Left lung (tissue), 10 donors: ENCODE results near the gene JPH2. TPM values are rescaled to one million over a fixed set of nuclear protein-coding genes. Genes with fewer than 3 reads are reported as not detected.

Source experiments
- ATAC-seq: fragments of 200-7000 bp; cut with Tn5 transposase; one replicate; pipeline ENCODE4 v1.9.1; 2020; ENCODE audit warnings: moderate library complexity
- DNase-seq, 4 donors: peaks; one replicate each; pipeline ENCODE4 v3.0.0-alpha.2; 2013 to 2020
- H3K27ac ChIP-seq, 2 donors: fragments of 200-600 bp; sonication (generic) in 1 of 2; one replicate each; pipeline versions ENCODE4 v1.5.0 to v1.8.0; 2020 to 2021
- H3K27me3 ChIP-seq, 2 donors: fragments of 200-600 bp; sonication (generic) in 1 of 2; one replicate each; pipeline versions ENCODE4 v1.5.0 to v1.8.0; 2020 to 2021
- H3K36me3 ChIP-seq, 2 donors: fragments of 200-600 bp; sonication (generic) in 1 of 2; one replicate each; pipeline versions ENCODE4 v1.5.0 to v1.8.0; 2020 to 2021
- H3K4me1 ChIP-seq, 2 donors: fragments of 200-600 bp; one replicate each; pipeline ENCODE4 v1.8.0; 2021
- H3K4me3 ChIP-seq, 2 donors: fragments of 200-600 bp; sonication (generic) in 1 of 2; one replicate each; pipeline versions ENCODE4 v1.5.0 to v1.8.0; 2020 to 2021; ENCODE audit warnings: mild to moderate bottlenecking in 1 of 2
- H3K9me3 ChIP-seq, 2 donors: fragments of 200-600 bp; sonication (generic) in 1 of 2; one replicate each; pipeline versions ENCODE4 v1.5.0 to v1.8.0; 2020 to 2021
- intact Hi-C, 2 donors: fragments of 100-400 bp; cut with DNase I; formaldehyde crosslinking; loops; one replicate each; pipeline versions ENCODE4 v1.11.2 to v1.14.2; 2022
- polyA plus RNA-seq, 6 donors: library from polyadenylated mRNA; unstranded; fragments of 120-200 nt; gene quantifications; one replicate each; pipeline ENCODE4 v1.2.1, GENCODE V29; 2013; ENCODE audit not compliant: insufficient read length in 6 of 6
- total RNA-seq, 2 donors: library from RNA; stranded (reverse); fragmentation: NEBNext Ultra II Directional; extraction: Animal tissue kit (Norgen Biotek cat#: 25700); gene quantifications; one replicate each; pipeline ENCODE4 v1.2.1, GENCODE V29; 2021
- TF ChIP-seq, protein P1 (sequence below), 2 donors: fragments of 200-600 bp; sonication (generic) in 1 of 2; IDR thresholded peaks; one replicate each; pipeline versions ENCODE4 v1.5.0 to v1.8.0; 2021; ENCODE audit warnings: antibody characterized with exemption in 2 of 2
- donor health status: DM: no; HTN: yes; CAD: no.
- donor health status: DM: no; HTN: no; CAD: no.

JPH2 gene
- total and polyA plus RNA-seq, 8 donors = 0.83 to 7.4 (median 1.4) TPM

DNA sequence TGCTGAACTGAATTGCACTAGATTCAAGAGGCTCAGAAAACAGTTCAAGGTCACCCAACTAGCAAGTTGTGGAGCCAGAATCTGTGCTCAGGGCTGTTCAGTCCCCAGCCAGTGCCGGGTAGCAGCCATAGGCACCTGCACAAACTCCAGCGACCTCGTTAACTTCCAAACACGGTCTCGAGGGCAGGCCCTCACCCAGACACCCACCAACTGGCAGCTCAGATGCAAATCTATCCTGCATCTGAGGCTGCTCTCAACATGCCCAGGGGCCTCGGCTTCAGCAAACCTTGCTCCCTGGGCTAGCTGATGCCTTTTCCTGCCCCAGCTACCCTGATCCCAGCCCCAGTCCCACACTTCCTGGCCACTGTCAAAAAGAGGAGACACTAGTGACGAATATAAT, 3.7 kb downstream of the JPH2 start:
- Histone ChIP-seq H3K27me3 (peaks cover 7 to 81% of the 10 kb centered on the region in 2 donors), H3K9me3 (no peaks in the 10 kb centered on the region), H3K36me3 (no peaks in the 10 kb centered on the region), H3K4me1 (peaks cover 9 to 12% of the 10 kb centered on the region in 2 donors), H3K27ac (no peak overlapping the region), H3K4me3 (no peak overlapping the region)
- DNase-seq (no peak), ATAC-seq (no peak)
- TF ChIP-seq, protein P1, sequence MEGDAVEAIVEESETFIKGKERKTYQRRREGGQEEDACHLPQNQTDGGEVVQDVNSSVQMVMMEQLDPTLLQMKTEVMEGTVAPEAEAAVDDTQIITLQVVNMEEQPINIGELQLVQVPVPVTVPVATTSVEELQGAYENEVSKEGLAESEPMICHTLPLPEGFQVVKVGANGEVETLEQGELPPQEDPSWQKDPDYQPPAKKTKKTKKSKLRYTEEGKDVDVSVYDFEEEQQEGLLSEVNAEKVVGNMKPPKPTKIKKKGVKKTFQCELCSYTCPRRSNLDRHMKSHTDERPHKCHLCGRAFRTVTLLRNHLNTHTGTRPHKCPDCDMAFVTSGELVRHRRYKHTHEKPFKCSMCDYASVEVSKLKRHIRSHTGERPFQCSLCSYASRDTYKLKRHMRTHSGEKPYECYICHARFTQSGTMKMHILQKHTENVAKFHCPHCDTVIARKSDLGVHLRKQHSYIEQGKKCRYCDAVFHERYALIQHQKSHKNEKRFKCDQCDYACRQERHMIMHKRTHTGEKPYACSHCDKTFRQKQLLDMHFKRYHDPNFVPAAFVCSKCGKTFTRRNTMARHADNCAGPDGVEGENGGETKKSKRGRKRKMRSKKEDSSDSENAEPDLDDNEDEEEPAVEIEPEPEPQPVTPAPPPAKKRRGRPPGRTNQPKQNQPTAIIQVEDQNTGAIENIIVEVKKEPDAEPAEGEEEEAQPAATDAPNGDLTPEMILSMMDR (IDR thresholded peaks at IDR 0.05) = no peak
- intact Hi-C loops = no loop called here

- no peaks in the 10 kb centered on the region for H3K9me3 ChIP-seq
- H3K36me3 ChIP-seq = no peaks in the 10 kb centered on the region
- H3K27ac ChIP-seq = no peak overlapping the region
- intact Hi-C loops = no loop called here
- DNase-seq = no peak
- TF ChIP-seq, protein P1 (IDR thresholded peaks at IDR 0.05) = no peak
- H3K4me3 ChIP-seq = no peak overlapping the region
- ATAC-seq = no peak
- H3K27me3 ChIP-seq = peaks cover 7 to 78% of the 10 kb centered on the region in 2 donors
- H3K4me1 ChIP-seq = peaks cover 7 to 11% of the 10 kb centered on the region in 2 donors
Measured at GRCh38 chr20:44182863-44183262, 4.1 kb downstream of the JPH2 start.

GRCh38 chr20:44182135-44182765, 4.7 kb downstream of the JPH2 start:
- no peak overlapping the region for H3K27ac ChIP-seq
- H3K9me3 ChIP-seq = no peaks in the 10 kb centered on the region
- ATAC-seq = no peak
- no peak overlapping the region for H3K4me3 ChIP-seq
- H3K36me3 ChIP-seq = no peaks in the 10 kb centered on the region
- H3K27me3 ChIP-seq = peaks cover 7 to 77% of the 10 kb centered on the region in 2 donors
- peaks cover 1 to 5% of the 10 kb centered on the region in 2 donors for H3K4me1 ChIP-seq
- DNase-seq = no peak
- intact Hi-C loops = no loop called here
- TF ChIP-seq, protein P1 (IDR thresholded peaks at IDR 0.05) = no peak

DNA sequence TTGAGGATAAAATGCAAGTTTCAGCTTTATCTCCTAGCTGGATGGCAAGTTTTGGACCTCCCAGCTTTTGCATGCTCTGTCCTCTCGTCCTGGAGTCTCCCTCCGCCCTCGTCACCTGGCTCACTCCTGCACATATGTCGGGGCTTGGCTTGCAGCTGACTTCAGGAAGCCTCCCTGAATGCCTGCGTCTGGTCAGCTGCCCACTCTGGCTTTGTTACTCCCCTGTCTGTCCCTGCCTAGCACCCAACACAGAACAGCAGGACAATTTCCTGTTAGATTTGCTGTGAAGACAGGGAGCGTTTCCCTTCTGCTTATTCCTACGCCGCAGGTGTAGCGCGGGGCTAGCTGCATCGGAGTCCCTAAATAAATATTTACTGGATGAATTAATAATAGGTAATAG, 5.4 kb downstream of the JPH2 start:
- DNase-seq (no peak), ATAC-seq (no peak)
- TF ChIP-seq, protein P1 (IDR thresholded peaks at IDR 0.05) = no peak
- H3K4me1 ChIP-seq = no peaks in the 10 kb centered on the region
- H3K27ac ChIP-seq = no peak overlapping the region
- intact Hi-C loops = no loop called here
- H3K4me3 ChIP-seq = no peak overlapping the region
- no peaks in the 10 kb centered on the region for H3K36me3 ChIP-seq
- H3K9me3 ChIP-seq = no peaks in the 10 kb centered on the region
- peaks cover under 1 to 77% of the 10 kb centered on the region in 2 donors for H3K27me3 ChIP-seq

DNA sequence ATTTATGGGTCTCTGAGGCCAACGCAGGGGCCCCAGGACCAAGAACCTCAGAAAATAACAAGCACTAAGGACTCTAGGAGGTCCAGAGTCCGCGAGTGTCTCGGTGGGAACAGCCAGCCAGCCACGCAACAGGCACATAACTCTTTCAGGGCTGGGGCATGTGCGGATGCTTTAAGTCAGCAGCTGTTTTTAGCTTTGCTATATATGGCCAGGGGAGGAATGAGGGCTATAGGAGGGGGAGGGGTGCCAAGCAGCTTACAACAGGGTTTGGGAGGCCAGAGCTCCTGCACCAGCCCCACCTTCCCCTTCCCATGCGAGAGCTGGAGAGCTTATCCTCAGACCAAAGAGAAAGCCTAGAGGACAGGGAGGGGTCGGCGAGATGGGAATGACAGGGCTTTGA, 6.2 kb downstream of the JPH2 start:
- ATAC-seq = no peak
- H3K4me3 ChIP-seq = no peak overlapping the region
- intact Hi-C loops = no loop called here
- DNase-seq = no peak
- H3K27me3 ChIP-seq = peaks cover 0 to 69% of the 10 kb centered on the region in 2 donors
- no peak overlapping the region for H3K27ac ChIP-seq
- no peaks in the 10 kb centered on the region for H3K4me1 ChIP-seq
- H3K9me3 ChIP-seq = no peaks in the 10 kb centered on the region
- TF ChIP-seq, protein P1 (IDR thresholded peaks at IDR 0.05) = no peak
- no peaks in the 10 kb centered on the region for H3K36me3 ChIP-seq
